GM19324 (cell line): ENCODE measurements around the gene OR2A12.
"Not testable (repeated sequence)": the region's sequence is repeated elsewhere in the genome, so short reads cannot be mapped to it uniquely, and the experiment has no call there.

Experiments
- ATAC-seq: cut with Tn5 transposase; IDR thresholded peaks from one replicate; pipeline ENCODE4 v1.9.1; 2021; ENCODE audit warnings: mild to moderate bottlenecking, moderate library complexity; ENCODE audit not compliant: unreplicated experiment, low FRiP score

Gene OR2A12

GRCh38 chr7:144113651-144114050 is 27.6 kb downstream of the OR2A12 start:
- no peak for ATAC-seq

- no peak for ATAC-seq
These were observed 32.3 kb downstream of the OR2A12 start for GRCh38 chr7:144118341-144118740.

- no peak for ATAC-seq
These were observed 36.8 kb downstream of the OR2A12 start, which contains the start of gene OR2A14 for GRCh38 chr7:144122876-144123275. OR2A14 (plus strand) TSS chr7:144123176; CDS start chr7:144129113, 5,937 bp downstream.

- peak; percentile 98 for ATAC-seq
These were observed 41.7 kb downstream of the OR2A12 start for GRCh38 chr7:144127714-144128334.

- ATAC-seq = not testable (repeated sequence)
These were observed 43.5 kb downstream of the OR2A12 start for GRCh38 chr7:144129601-144130000.

GRCh38 chr7:144130730-144131129 is 44.7 kb downstream of the OR2A12 start:
- ATAC-seq = no peak

GRCh38 chr7:144132262-144132661 is 46.2 kb downstream of the OR2A12 start:
- no peak for ATAC-seq

GRCh38 chr7:144133307-144133706 is 47.2 kb downstream of the OR2A12 start:
- ATAC-seq = no peak

GRCh38 chr7:144134116-144134515 is 48.0 kb downstream of the OR2A12 start:
- no peak for ATAC-seq

GRCh38 chr7:144137501-144137900 is 51.4 kb downstream of the OR2A12 start:
- ATAC-seq = no peak

- no peak for ATAC-seq
These were observed 56.1 kb downstream of the OR2A12 start for GRCh38 chr7:144142187-144142586.

- ATAC-seq = no peak
These were observed 58.3 kb downstream of the OR2A12 start for GRCh38 chr7:144144426-144144825.

GRCh38 chr7:144148224-144148827 is 62.2 kb downstream of the OR2A12 start:
- ATAC-seq = no peak
